HG02973 (cell line): ENCODE results near the gene FGF9.

Source experiments
- ATAC-seq: cut with Tn5 transposase; IDR thresholded peaks from one replicate; pipeline ENCODE4 v1.9.1; 2021; ENCODE audit warnings: moderate library complexity; ENCODE audit not compliant: unreplicated experiment

Gene FGF9

GRCh38 chr13:21670883-21671619, at the start of gene FGF9:
Gene FGF9, plus strand, starts transcription at chr13:21671073. Its CDS starts 840 bp downstream, at chr13:21671913.
- peak; percentile 70 for ATAC-seq

- ATAC-seq: no peak
These were observed 45.5 kb upstream of the FGF9 start for GRCh38 chr13:21625366-21625765.

GRCh38 chr13:21632196-21632595, 38.7 kb upstream of the FGF9 start:
- no peak for ATAC-seq

GRCh38 chr13:21636656-21637055, 34.2 kb upstream of the FGF9 start:
- ATAC-seq: no peak

- ATAC-seq: no peak
These were observed 33.6 kb upstream of the FGF9 start for GRCh38 chr13:21637296-21637695.

- no peak for ATAC-seq
These were observed 32.3 kb upstream of the FGF9 start for GRCh38 chr13:21638319-21639282.

- no peak for ATAC-seq
These were observed 31.3 kb upstream of the FGF9 start for GRCh38 chr13:21639561-21639960.

- no peak for ATAC-seq
These were observed 29.2 kb upstream of the FGF9 start for GRCh38 chr13:21641629-21642028.

GRCh38 chr13:21657538-21657937, 13.3 kb upstream of the FGF9 start:
- no peak for ATAC-seq

- no peak for ATAC-seq
These were observed 11.8 kb upstream of the FGF9 start for GRCh38 chr13:21659087-21659486.

GRCh38 chr13:21661097-21661909, 9.6 kb upstream of the FGF9 start:
- no peak for ATAC-seq

GRCh38 chr13:21663197-21663596, 7.7 kb upstream of the FGF9 start:
- no peak for ATAC-seq

GRCh38 chr13:21668732-21669275, 2.1 kb upstream of the FGF9 start:
- ATAC-seq: no peak

- ATAC-seq: peak; percentile 1
These were observed 629 bp upstream of the FGF9 start for GRCh38 chr13:21670006-21670882.

GRCh38 chr13:21671620-21672286, 880 bp downstream of the FGF9 start:
- no peak for ATAC-seq

GRCh38 chr13:21672287-21672680, 1.4 kb downstream of the FGF9 start:
- ATAC-seq: no peak

GRCh38 chr13:21672796-21673538, 2.1 kb downstream of the FGF9 start:
- no peak for ATAC-seq

- peak; percentile 22 for ATAC-seq
These were observed 2.6 kb downstream of the FGF9 start for GRCh38 chr13:21673539-21673788.
